DND-41 (cell line): ENCODE measurements around the gene HILPDA.

Source experiments
- EZH2 ChIP-seq: IDR thresholded peaks from 3 replicates; pipeline ENCODE4 v1.6.1; 2012; ENCODE audit warnings: borderline replicate concordance, low read depth, mild to moderate bottlenecking, moderate library complexity, low read length, inconsistent platforms; ENCODE audit not compliant: severe bottlenecking
- TF ChIP-seq, protein P1 (sequence below): IDR thresholded peaks from 2 replicates; pipeline ENCODE4 v1.5.1; 2012; ENCODE audit warnings: borderline replicate concordance, low read length, moderate library complexity, mild to moderate bottlenecking; ENCODE audit not compliant: poor library complexity, severe bottlenecking; ENCODE audit errors: extremely low read depth

GRCh38 chr7:128446306-128446705, 9.4 kb upstream of the HILPDA start:
- TF ChIP-seq, protein P1, sequence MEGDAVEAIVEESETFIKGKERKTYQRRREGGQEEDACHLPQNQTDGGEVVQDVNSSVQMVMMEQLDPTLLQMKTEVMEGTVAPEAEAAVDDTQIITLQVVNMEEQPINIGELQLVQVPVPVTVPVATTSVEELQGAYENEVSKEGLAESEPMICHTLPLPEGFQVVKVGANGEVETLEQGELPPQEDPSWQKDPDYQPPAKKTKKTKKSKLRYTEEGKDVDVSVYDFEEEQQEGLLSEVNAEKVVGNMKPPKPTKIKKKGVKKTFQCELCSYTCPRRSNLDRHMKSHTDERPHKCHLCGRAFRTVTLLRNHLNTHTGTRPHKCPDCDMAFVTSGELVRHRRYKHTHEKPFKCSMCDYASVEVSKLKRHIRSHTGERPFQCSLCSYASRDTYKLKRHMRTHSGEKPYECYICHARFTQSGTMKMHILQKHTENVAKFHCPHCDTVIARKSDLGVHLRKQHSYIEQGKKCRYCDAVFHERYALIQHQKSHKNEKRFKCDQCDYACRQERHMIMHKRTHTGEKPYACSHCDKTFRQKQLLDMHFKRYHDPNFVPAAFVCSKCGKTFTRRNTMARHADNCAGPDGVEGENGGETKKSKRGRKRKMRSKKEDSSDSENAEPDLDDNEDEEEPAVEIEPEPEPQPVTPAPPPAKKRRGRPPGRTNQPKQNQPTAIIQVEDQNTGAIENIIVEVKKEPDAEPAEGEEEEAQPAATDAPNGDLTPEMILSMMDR = no peak
- no peak for TF ChIP-seq EZH2
